SK-N-SH treated with all-trans-retinoic acid at 6 μM for 48 hours (cell line): ENCODE measurements around the gene PARP3.

Experiments
- CREB5 ChIP-seq: fragments of 250-450 bp; sonication (Bioruptor Pico); IDR thresholded peaks from 2 replicates; pipeline ENCODE4 v1.5.1; 2020; ENCODE audit warnings: low read depth, mild to moderate bottlenecking, moderate library complexity
- CSRNP3 ChIP-seq: fragments of 250-450 bp; sonication (Bioruptor Pico); IDR thresholded peaks from 2 replicates; pipeline ENCODE4 v1.5.1; 2021; ENCODE audit warnings: mild to moderate bottlenecking, moderate library complexity
- ISL1 ChIP-seq: fragments of 250-450 bp; sonication (Bioruptor Pico); IDR thresholded peaks from 2 replicates; pipeline ENCODE4 v2.1.2; 2022; ENCODE audit warnings: mild to moderate bottlenecking, moderate library complexity
- POU6F1 ChIP-seq: fragments of 250-450 bp; sonication (Bioruptor Pico); IDR thresholded peaks from 2 replicates; pipeline ENCODE4 v1.8.0; 2021; ENCODE audit warnings: low read depth, mild to moderate bottlenecking, moderate library complexity, borderline replicate concordance
- SNAI2 ChIP-seq: fragments of 250-450 bp; sonication (Bioruptor Pico); IDR thresholded peaks from 2 replicates; pipeline ENCODE4 v1.5.0; 2020; ENCODE audit warnings: mild to moderate bottlenecking, moderate library complexity
- ZFP3 ChIP-seq: fragments of 250-450 bp; sonication (Bioruptor Pico); IDR thresholded peaks from 2 replicates; pipeline ENCODE4 v1.5.0; 2020; ENCODE audit warnings: mild to moderate bottlenecking, moderate library complexity
- ZFP30 ChIP-seq: fragments of 450-650 bp; formaldehyde crosslinking; IDR thresholded peaks from 2 replicates; pipeline ENCODE4 v1.5.0; 2022; ENCODE audit warnings: mild to moderate bottlenecking, moderate library complexity
- ZNF8 ChIP-seq: fragments of 450-650 bp; formaldehyde crosslinking; IDR thresholded peaks from 2 replicates; pipeline ENCODE4 v1.5.0; 2020; ENCODE audit warnings: mild to moderate bottlenecking, moderate library complexity

GRCh38 chr3:51966922-51967383, 24.8 kb downstream of the PARP3 start:
- TF ChIP-seq ZFP3 (no peak), ZNF8 (no peak), SNAI2 (no peak), ISL1 (no peak), POU6F1 (CRISPR knock-in tag) (no peak), CSRNP3 (no peak), CREB5 (CRISPR knock-in tag) (no peak), ZFP30 (no peak)
